Lower lobe of right lung (tissue), 2 donors: ENCODE results near the gene HES7. TPM values are rescaled to one million over a fixed set of nuclear protein-coding genes. Genes with fewer than 3 reads are reported as not detected.

ENCODE experiments used
- ATAC-seq, 2 donors: fragments of 200-7000 bp; cut with Tn5 transposase; one replicate each; pipeline ENCODE4 v1.9.1; 2020 to 2022; ENCODE audit warnings: mild to moderate bottlenecking in 2 of 2, moderate library complexity in 2 of 2
- DNase-seq: peaks from one replicate; pipeline ENCODE4 v3.0.0-alpha.2; 2020
- H3K27ac ChIP-seq: fragments of 200-600 bp; one replicate; pipeline ENCODE4 v1.8.0; 2022
- H3K27me3 ChIP-seq: fragments of 200-600 bp; one replicate; pipeline ENCODE4 v1.8.0; 2022; ENCODE audit warnings: low read depth
- H3K36me3 ChIP-seq: fragments of 200-600 bp; one replicate; pipeline ENCODE4 v1.8.0; 2022; ENCODE audit warnings: mild to moderate bottlenecking
- H3K4me1 ChIP-seq: fragments of 200-600 bp; one replicate; pipeline ENCODE4 v1.8.0; 2022
- H3K4me3 ChIP-seq: fragments of 200-600 bp; one replicate; pipeline ENCODE4 v1.8.0; 2022; ENCODE audit warnings: mild to moderate bottlenecking
- H3K9me3 ChIP-seq: fragments of 200-600 bp; one replicate; pipeline ENCODE4 v1.8.0; 2022
- intact Hi-C: fragments of 100-400 bp; cut with DNase I; formaldehyde crosslinking; loops from one replicate; pipeline ENCODE4 v1.11.0; 2022
- total RNA-seq: library from RNA; stranded (reverse); fragmentation: NEBNext Ultra II Directional; extraction: Animal tissue kit (Norgen Biotek cat#: 25700); gene quantifications from one replicate; pipeline ENCODE4 v1.2.1, GENCODE V29; 2021
- TF ChIP-seq, protein P1 (sequence below): fragments of 200-600 bp; IDR thresholded peaks from one replicate; pipeline ENCODE4 v1.8.0; 2022; ENCODE audit warnings: antibody characterized with exemption, mild to moderate bottlenecking
- donor health status: DM: no; HTN: yes; CAD: no; lungs with severe emphysema.

Gene HES7
- total RNA-seq, 1 donor from 2014 or later, result 0.21 TPM

DNA sequence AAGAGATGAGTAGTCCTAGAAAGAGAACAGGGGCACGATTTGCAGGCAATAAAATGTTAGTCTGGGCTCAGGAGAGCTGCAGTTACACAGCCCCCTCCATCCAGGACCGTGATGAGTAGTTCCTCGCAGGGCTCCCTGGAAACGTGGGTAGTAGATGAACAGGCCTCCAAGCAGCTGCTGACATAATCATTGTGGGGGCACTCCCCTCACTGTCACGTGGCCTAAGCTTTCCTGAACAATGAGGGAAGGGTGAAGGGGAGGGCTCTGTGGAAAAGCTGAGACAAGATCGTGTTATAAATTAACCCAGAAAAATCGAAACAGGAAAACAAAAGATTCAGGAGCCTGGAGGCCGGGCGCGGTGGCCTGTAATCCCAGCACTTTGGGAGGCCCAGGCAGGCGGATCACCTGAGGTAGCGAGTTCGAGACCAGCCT lies 29.6 kb upstream of the HES7 start:
- peaks cover 66% of the 10 kb centered on the region for H3K4me1 ChIP-seq
- intact Hi-C loops, result no loop called here
- DNase-seq, result peak; percentile 81
- H3K27ac ChIP-seq, result peak overlapping the region; percentile 99
- no peaks in the 10 kb centered on the region for H3K27me3 ChIP-seq
- peaks cover 38% of the 10 kb centered on the region for H3K36me3 ChIP-seq
- ATAC-seq, result peak; percentile 1 to 29
- no peaks in the 10 kb centered on the region for H3K9me3 ChIP-seq
- peak overlapping the region; percentile 73 for H3K4me3 ChIP-seq
- TF ChIP-seq, protein P1, sequence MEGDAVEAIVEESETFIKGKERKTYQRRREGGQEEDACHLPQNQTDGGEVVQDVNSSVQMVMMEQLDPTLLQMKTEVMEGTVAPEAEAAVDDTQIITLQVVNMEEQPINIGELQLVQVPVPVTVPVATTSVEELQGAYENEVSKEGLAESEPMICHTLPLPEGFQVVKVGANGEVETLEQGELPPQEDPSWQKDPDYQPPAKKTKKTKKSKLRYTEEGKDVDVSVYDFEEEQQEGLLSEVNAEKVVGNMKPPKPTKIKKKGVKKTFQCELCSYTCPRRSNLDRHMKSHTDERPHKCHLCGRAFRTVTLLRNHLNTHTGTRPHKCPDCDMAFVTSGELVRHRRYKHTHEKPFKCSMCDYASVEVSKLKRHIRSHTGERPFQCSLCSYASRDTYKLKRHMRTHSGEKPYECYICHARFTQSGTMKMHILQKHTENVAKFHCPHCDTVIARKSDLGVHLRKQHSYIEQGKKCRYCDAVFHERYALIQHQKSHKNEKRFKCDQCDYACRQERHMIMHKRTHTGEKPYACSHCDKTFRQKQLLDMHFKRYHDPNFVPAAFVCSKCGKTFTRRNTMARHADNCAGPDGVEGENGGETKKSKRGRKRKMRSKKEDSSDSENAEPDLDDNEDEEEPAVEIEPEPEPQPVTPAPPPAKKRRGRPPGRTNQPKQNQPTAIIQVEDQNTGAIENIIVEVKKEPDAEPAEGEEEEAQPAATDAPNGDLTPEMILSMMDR, result no peak

DNA sequence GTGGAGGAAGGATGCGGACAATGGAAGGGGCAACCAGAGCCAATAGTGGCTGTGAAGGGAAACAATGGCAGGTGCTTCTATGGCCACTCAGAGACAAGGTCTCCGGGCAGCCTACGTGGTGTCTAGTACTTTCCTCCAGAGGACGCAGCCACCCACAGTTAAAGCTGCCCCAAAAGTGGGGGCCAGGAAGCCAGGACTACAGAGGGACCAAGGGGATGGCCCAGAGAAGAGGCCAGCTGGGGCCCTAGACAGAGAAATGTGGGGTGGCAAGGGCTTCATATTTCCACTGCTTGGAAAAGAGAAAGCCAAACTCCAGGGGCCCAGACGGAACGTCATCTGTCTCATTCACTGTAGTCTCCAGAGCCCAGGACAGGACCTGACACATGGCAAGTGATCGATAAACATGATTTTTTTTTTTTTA lies 29.1 kb upstream of the HES7 start:
- DNase-seq (peak; percentile 53), ATAC-seq (no peak)
- peak overlapping the region; percentile 73 for H3K4me3 ChIP-seq

DNA sequence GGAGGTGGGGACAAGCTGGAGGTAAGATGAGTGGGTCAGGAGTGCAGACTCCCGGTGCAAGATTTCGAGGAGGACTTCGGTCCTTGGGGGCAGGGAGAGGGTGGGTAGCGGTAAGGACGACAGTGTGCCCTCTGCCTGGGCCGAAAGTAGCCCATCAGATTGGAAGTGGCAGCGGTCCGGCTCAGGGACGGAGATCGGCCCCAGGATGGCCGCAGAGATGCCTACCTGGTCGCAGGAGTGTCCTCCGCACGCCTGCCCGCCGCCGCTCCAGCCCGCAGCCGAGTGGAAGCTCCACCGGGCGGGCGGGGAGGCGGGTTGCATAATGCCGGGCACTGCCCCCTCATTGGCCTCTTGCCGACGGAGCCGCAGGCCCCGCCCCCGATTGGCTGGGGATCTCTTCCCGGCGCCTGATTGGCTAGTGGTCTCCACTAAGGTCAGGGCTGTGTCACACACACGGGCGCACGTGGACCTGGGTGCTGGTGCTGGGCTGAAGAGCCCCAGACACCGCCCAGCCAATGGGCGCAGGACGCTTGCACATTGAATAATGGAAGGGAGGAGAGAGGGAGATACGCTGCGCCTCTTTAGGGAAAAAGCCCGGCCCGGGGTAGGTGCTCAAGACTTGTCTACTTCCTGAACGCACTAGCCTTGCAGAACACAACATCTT lies 28.3 kb upstream of the HES7 start, which contains the start of gene PER1:
TSS of gene PER1 (minus strand) at position 293 of the 664 bp plus-strand sequence. CDS start 1,698 bp downstream, outside the sequence.
- ATAC-seq, result peak; percentile 67 to 70
- peak within 1 kb of the TSS; percentile 73 for H3K4me3 ChIP-seq
- peaks cover 56% of the 10 kb centered on the region for H3K4me1 ChIP-seq
- H3K36me3 ChIP-seq, result peaks cover 48% of the 10 kb centered on the region
- H3K27ac ChIP-seq, result peak within 1 kb of the TSS; percentile 99
- peak; percentile 99 for DNase-seq
- no peaks in the 10 kb centered on the region for H3K27me3 ChIP-seq
- TF ChIP-seq, protein P1, result no peak
- intact Hi-C loops, result no loop called here
- no peaks in the 10 kb centered on the region for H3K9me3 ChIP-seq

More for the DNA sequence above, 29.1 kb upstream of the HES7 start:
- peaks cover 64% of the 10 kb centered on the region for H3K4me1 ChIP-seq
- H3K9me3 ChIP-seq, result no peaks in the 10 kb centered on the region
- TF ChIP-seq, protein P1, result no peak
- H3K36me3 ChIP-seq, result peaks cover 40% of the 10 kb centered on the region
- no peaks in the 10 kb centered on the region for H3K27me3 ChIP-seq
- intact Hi-C loops, result no loop called here
- H3K27ac ChIP-seq, result peak overlapping the region; percentile 99

DNA sequence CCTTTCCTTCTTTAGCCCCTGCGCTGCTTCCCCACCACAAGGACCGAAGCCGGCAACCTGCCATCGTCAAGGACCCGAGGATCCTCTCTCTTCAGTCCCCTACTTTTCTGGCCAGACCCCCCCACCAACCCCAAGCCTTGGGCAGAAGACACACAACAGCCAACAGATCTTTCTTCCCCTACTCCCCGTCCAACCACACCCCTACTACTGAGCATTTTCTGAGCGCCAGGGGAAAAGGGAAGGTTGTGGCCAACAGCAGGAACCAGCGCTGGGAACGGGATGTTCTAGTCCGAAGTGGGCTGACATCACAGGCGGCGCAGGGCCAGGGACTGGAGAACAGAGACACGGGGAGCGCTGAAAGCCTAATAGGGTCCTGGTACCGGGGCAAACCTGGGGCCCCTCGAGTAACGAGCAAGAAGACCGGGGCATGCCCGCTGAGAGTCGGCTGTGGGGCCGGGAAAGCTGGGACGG lies 27.8 kb upstream of the HES7 start:
- peak; percentile 1 to 18 for ATAC-seq
- H3K4me1 ChIP-seq, result peaks cover 51% of the 10 kb centered on the region

DNA sequence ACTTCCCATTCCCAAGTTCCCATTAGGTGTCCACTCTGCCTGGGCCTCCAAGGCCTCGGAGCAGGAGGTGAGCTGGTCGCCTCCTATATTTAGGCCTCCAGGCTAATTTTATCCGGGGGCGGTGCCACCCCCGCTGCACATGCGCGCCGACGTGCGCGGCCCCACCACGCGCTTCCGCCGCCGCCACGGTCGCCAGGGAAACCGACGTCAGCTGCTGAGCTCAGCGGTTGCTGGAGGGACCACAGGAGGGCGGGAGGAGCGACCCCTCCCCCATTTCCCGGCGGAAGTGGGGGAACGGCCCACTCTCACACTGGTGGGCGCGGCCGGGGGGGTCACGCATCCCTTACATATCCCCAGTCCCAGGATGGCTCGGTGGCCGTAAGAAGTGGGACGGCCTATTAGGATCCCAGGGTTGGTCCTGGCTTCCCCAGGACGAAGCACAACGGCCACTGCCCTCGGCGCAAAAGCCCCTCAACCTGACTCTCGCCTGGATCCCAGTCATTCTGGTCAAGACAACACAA lies 27.3 kb upstream of the HES7 start:
- DNase-seq (peak; percentile 93), ATAC-seq (peak; percentile 41 to 44)
- Histone ChIP-seq H3K9me3 (no peaks in the 10 kb centered on the region), H3K36me3 (peaks cover 59% of the 10 kb centered on the region), H3K27ac (peak overlapping the region; percentile 99), H3K27me3 (no peaks in the 10 kb centered on the region), H3K4me3 (peak overlapping the region; percentile 73), H3K4me1 (peaks cover 51% of the 10 kb centered on the region)
- intact Hi-C loops, result no loop called here
- TF ChIP-seq, protein P1, result no peak

More for the DNA sequence above, 27.8 kb upstream of the HES7 start:
- peak; percentile 94 for DNase-seq
- Histone ChIP-seq H3K27ac (peak overlapping the region; percentile 99), H3K9me3 (no peaks in the 10 kb centered on the region), H3K36me3 (peaks cover 54% of the 10 kb centered on the region), H3K4me3 (peak overlapping the region; percentile 73), H3K27me3 (no peaks in the 10 kb centered on the region)
- TF ChIP-seq, protein P1, result no peak
- intact Hi-C loops, result no loop called here
